C4-2B (cell line): ENCODE data around the gene SRRM4.

ENCODE experiments used
- CTCF ChIP-seq: fragments of 450-650 bp; conservative IDR thresholded peaks from 2 replicates; pipeline ENCODE4 v1.5.1; 2017; ENCODE audit warnings: mild to moderate bottlenecking
- ZFX ChIP-seq: fragments of 450-650 bp; IDR thresholded peaks from 2 replicates; pipeline ENCODE4 v1.6.1; 2017

- TF ChIP-seq CTCF (no peak), ZFX (no peak)
These were observed 91.1 kb downstream of the SRRM4 start for GRCh38 chr12:119072440-119072839.
